ENCODE measurements around the gene PDZK1. TPM values are rescaled to one million over a fixed set of nuclear protein-coding genes. Genes with fewer than 3 reads are reported as not detected.
"Not testable (repeated sequence)": the region's sequence is repeated elsewhere in the genome, so short reads cannot be mapped to it uniquely, and the experiment has no call there.

PDZK1 gene
- total RNA-seq, 1 donor = 0.54 TPM

DNA sequence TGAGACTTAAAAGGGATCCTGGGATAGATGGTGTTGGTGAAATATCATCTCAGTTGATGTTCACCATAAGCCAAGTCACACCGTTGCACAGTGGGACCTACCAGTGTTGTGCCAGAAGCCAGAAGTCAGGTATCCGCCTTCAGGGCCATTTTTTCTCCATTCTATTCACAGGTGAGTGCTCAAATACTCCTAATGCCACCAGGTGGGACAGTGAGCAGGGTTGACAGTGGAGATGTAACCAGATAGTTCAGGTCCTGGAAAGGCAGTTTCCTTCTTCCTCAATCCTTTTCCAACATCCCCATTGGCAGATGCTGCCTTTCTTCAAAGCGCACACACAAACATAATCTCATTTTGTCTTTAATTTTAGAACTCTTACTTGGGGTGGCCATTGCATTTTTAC is 23.7 kb upstream of the PDZK1 start:
- TF ChIP-seq, protein P1, sequence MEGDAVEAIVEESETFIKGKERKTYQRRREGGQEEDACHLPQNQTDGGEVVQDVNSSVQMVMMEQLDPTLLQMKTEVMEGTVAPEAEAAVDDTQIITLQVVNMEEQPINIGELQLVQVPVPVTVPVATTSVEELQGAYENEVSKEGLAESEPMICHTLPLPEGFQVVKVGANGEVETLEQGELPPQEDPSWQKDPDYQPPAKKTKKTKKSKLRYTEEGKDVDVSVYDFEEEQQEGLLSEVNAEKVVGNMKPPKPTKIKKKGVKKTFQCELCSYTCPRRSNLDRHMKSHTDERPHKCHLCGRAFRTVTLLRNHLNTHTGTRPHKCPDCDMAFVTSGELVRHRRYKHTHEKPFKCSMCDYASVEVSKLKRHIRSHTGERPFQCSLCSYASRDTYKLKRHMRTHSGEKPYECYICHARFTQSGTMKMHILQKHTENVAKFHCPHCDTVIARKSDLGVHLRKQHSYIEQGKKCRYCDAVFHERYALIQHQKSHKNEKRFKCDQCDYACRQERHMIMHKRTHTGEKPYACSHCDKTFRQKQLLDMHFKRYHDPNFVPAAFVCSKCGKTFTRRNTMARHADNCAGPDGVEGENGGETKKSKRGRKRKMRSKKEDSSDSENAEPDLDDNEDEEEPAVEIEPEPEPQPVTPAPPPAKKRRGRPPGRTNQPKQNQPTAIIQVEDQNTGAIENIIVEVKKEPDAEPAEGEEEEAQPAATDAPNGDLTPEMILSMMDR (IDR thresholded peaks at IDR 0.05; ENCODE audit: insufficient read depth, low read length) = no peak
- H3K4me3 ChIP-seq (ENCODE audit: low read depth, low read length) = no peak overlapping the region
- DNase-seq (ENCODE audit: low read depth) = no peak

DNA sequence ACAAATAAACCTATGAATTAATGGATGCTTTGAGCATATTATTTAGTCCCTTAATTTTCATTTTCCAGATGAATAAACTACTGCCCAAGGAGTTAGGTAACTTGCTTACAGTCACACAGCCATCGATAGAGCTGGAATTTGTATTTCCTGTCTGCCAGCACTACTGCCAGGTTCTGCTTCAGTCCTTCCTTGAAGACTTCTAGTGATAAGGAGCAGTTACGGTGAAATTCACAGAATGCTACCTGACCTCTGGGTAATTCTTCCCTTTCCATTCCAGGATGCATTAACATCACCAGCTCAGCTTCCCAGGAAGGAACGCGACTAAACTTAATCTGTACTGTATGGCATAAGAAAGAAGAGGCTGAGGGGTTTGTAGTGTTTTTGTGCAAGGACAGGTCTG is 23.3 kb upstream of the PDZK1 start:
- TF ChIP-seq, protein P1 (IDR thresholded peaks at IDR 0.05; ENCODE audit: insufficient read depth, low read length) = no peak
- no peak overlapping the region for H3K4me3 ChIP-seq (ENCODE audit: low read depth, low read length)
- DNase-seq (ENCODE audit: low read depth) = no peak

DNA sequence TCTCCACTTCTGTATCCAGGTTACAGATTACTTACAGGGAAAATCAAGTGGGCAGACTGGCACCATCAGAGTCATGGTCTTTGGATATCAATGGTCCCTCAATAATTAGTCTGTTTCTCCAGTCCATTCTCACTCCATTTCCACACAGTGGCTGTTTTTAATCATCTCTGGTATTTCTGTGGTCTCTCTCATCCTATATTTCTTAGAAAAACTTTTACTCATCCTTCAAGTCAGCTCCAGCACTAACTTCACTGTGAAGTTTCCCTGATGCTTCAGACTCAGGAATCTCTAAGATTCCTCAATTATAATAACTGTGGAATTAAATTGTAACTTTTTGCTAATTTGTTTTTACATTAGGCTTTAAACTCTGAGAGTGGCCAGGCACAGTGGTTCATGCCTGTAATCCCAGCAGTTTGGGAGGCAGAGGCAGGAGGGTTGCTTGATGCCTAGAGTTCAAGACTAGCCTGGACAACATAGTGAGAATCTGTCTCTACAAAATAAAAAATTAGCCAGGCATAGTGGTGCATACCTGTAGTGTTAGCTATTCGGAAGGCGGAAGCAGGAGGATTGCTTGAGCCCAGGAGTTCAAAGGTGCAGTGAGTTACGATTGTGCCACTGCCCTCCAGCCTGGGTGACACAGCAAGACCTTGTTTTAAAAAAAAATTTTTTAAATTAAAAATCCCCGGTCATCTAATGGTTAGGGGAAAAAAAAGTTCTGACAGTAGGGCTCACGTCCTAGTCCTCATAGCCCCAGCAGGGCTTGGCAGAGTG is 22.7 kb upstream of the PDZK1 start:
- DNase-seq (ENCODE audit: low read depth) = no peak
- no peak overlapping the region for H3K4me3 ChIP-seq (ENCODE audit: low read depth, low read length)
- TF ChIP-seq, protein P1 (IDR thresholded peaks at IDR 0.05; ENCODE audit: insufficient read depth, low read length) = no peak

DNA sequence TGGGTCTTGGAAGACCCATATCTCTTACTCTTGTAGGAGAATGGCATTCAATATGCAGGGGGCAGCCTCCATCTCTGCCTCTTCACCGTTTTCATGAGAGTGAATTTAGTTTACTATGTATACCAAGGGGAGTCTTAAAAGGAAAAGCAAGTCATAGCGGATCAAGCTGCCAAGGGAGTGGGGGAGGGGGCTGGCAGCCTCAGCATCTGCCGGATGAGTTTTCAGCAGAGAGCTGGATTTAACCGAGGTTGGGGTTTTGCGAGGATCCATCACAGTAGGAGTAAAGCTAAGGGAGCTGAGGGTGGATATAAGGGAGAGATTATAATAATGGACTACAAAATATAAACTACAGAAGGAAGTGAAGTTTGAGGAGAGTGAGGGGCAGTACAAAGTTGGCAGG is 22.0 kb upstream of the PDZK1 start:
- peak; percentile 37 for DNase-seq (ENCODE audit: low read depth)
- TF ChIP-seq, protein P1 (IDR thresholded peaks at IDR 0.05; ENCODE audit: insufficient read depth, low read length) = no peak
- H3K4me3 ChIP-seq (ENCODE audit: low read depth, low read length) = no peak overlapping the region

DNA sequence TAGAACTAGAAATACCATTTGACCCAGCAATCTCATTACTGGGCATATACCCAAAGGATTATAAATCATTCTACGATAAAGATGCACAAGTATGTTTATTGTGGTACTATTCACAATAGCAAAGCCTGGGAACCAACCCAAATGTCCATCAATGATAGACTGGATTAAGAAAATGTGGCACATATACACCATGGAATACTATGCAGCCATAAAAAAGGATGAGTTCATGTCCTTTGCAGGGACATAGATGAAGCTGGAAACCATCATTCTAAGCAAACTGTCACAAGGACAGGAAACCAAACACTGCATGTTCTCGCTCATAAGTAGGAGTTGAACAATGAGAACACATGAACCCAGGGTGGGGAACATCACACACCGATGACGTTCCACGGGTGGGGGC is 19.0 kb upstream of the PDZK1 start:
- not testable (repeated sequence) for H3K4me3 ChIP-seq (ENCODE audit: low read depth, low read length); DNase-seq (ENCODE audit: low read depth)

DNA sequence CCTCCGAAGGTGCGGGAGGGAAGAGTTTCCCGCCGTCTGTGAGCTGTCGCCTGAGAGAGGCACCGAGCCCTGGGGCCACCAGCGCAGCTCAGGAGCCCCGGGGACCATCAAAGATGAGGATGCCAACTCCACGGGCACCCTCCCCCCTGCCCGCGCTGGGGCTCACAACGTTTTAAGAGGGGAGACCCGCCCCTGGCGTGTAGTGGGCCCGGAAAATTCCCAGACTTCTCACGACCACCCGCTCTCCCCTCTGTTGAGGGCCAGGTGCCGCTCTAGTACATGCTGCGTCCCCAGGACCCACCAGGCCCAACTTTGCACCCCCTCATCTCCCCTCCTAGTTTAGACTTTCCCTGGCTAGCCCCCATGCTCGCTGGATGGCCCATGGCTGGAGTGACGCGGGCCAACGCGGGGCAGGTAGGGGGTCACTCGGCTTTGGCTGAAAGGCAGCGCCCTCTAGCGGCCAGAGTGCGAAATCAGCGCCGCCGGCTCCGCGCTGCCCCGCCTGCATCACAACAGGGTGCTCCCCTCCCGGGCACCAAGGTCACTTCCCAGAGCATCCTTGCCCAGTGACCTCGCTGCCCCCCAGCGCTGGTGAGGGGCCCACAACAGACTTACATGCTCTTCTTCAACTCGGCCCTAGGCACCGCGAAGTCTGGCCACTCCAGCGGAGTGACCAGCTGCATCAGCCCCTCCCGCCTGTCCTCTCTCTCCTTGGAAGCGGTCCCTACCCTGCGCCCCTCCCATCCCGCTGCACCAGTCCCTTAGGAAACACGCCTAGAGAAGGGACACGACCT is 13.9 kb upstream of the PDZK1 start:
- H3K4me3 ChIP-seq (ENCODE audit: low read depth, low read length) = peak overlapping the region; percentile 60
- DNase-seq (ENCODE audit: low read depth) = peak; percentile 47
- TF ChIP-seq, protein P1 (IDR thresholded peaks at IDR 0.05; ENCODE audit: insufficient read depth, low read length) = peak; percentile 84

DNA sequence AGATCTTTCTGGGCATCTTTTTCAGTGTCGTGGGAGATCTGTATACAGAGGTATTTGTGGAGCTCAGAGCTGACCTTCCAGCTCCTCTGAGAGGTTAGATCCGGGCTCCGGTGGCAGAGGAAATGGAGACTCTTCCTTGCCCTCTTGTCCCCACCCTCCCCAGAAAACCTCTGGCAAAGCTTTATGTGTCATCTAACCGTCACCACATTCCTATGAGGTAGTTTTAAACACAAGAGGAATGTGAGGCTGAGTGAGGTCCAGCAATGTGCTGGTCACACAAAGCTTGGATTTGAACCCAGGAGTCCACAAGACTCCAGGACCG is 13.3 kb upstream of the PDZK1 start:
- peak; percentile 62 for DNase-seq (ENCODE audit: low read depth)
- no peak overlapping the region for H3K4me3 ChIP-seq (ENCODE audit: low read depth, low read length)
- TF ChIP-seq, protein P1 (IDR thresholded peaks at IDR 0.05; ENCODE audit: insufficient read depth, low read length) = no peak
